SU-DHL-6 (cell line): ENCODE data around the gene IQGAP3.

Experiments
- H2AFZ ChIP-seq: fragments of 200-600 bp; sonication (generic); 2 replicates; pipeline ENCODE4 v1.6.1; 2014; ENCODE audit warnings: low read depth, mild to moderate bottlenecking, moderate library complexity, mixed read lengths, antibody characterized with exemption, low read length; ENCODE audit not compliant: severe bottlenecking
- H3F3A ChIP-seq: fragments of 200-600 bp; shearing (Covaris generic); 2 replicates; pipeline ENCODE4 v1.6.0; 2016; ENCODE audit warnings: antibody characterized with exemption, mild to moderate bottlenecking; ENCODE audit not compliant: insufficient read depth
- H3K27ac ChIP-seq: fragments of 200-600 bp; sonication (generic); 2 replicates; pipeline ENCODE4 v1.5.1; 2016; ENCODE audit warnings: low read depth, mild to moderate bottlenecking, low read length, moderate library complexity, mixed read lengths
- H3K27me3 ChIP-seq: fragments of 200-600 bp; sonication (generic), shearing (Covaris generic); 2 replicates; pipeline ENCODE4 v1.6.0; 2014; ENCODE audit warnings: mild to moderate bottlenecking, low read length
- H3K36me3 ChIP-seq: fragments of 200-600 bp; sonication (generic); 2 replicates; pipeline ENCODE4 v1.6.1; 2014; ENCODE audit warnings: mild to moderate bottlenecking, low read length, mixed read lengths
- H3K4me2 ChIP-seq: fragments of 300-600, 200-600 bp; shearing (Covaris generic), sonication (generic); 2 replicates; pipeline ENCODE4 v1.6.0; 2014; ENCODE audit warnings: low read length, low read depth, mild to moderate bottlenecking; ENCODE audit not compliant: poor library complexity, severe bottlenecking
- H3K4me3 ChIP-seq: fragments of 200-600 bp; sonication (generic); 2 replicates; pipeline ENCODE4 v1.5.1; 2014; ENCODE audit warnings: antibody characterized with exemption, low read length, mild to moderate bottlenecking, mixed read lengths; ENCODE audit not compliant: insufficient read depth, poor library complexity, severe bottlenecking
- H3K79me2 ChIP-seq: fragments of 200-600 bp; sonication (generic); 2 replicates; pipeline ENCODE4 v1.6.1; 2014; ENCODE audit warnings: mild to moderate bottlenecking, low read length, moderate library complexity; ENCODE audit not compliant: insufficient read depth
- H3K9ac ChIP-seq: fragments of 200-600 bp; sonication (generic); 2 replicates; pipeline ENCODE4 v1.7.0; 2014; ENCODE audit warnings: mild to moderate bottlenecking, low read length
- H3K9me2 ChIP-seq: fragments of 200-600 bp; sonication (generic); replicated peaks from 2 replicates; pipeline ENCODE4 v1.6.1; 2014; ENCODE audit warnings: low read length; ENCODE audit not compliant: insufficient read depth
- H3K9me3 ChIP-seq: fragments of 200-600 bp; sonication (generic); 2 replicates; pipeline ENCODE4 v1.6.1; 2014; ENCODE audit warnings: low read length, mixed read lengths; ENCODE audit not compliant: insufficient read depth
- H4K20me1 ChIP-seq: fragments of 200-600 bp; sonication (generic); 2 replicates; pipeline ENCODE4 v1.6.1; 2014; ENCODE audit warnings: low read depth, mild to moderate bottlenecking, antibody characterized with exemption, low read length, moderate library complexity, mixed read lengths
- CTCF ChIP-seq: fragments of 200-600 bp; sonication (generic); IDR thresholded peaks from one replicate; pipeline ENCODE4 v1.5.1; 2017; ENCODE audit warnings: antibody characterized with exemption, mild to moderate bottlenecking, low read length, moderate library complexity; ENCODE audit not compliant: insufficient read depth, poor library complexity, severe bottlenecking
- EZH2phosphoT487 ChIP-seq: fragments of 200-600 bp; sonication (generic), shearing (Covaris generic); conservative IDR thresholded peaks from 2 replicates; pipeline ENCODE4 v1.6.1; 2018; ENCODE audit warnings: mild to moderate bottlenecking, antibody characterized with exemption, low read length, moderate library complexity, mixed read lengths

IQGAP3 gene

GRCh38 chr1:156493154-156493631 is 79.2 kb downstream of the IQGAP3 start:
- H3K4me3 ChIP-seq, result peak overlapping the region; percentile 30
- H3K27ac ChIP-seq, result peak overlapping the region; percentile 98
- no peaks in the 10 kb centered on the region for H3K27me3 ChIP-seq
- peak overlapping the region; percentile 66 for H3K9ac ChIP-seq
- H3K9me3 ChIP-seq, result no peaks in the 10 kb centered on the region
- no peak overlapping the region for H2AFZ ChIP-seq
- peaks cover 4% of the 10 kb centered on the region; the same call in 1 of the 2 replicates for H4K20me1 ChIP-seq
- H3K79me2 ChIP-seq, result peaks cover 92% of the 10 kb centered on the region
- no peaks in the 10 kb centered on the region for H3K9me2 ChIP-seq
- TF ChIP-seq EZH2phosphoT487 (no peak), CTCF (no peak)
- no peaks in the 10 kb centered on the region for H3K36me3 ChIP-seq
- peaks cover 66% of the 10 kb centered on the region for H3F3A ChIP-seq
- H3K4me2 ChIP-seq, result peak overlapping the region; percentile 77

GRCh38 chr1:156492591-156493080 is 79.7 kb downstream of the IQGAP3 start:
- Histone ChIP-seq H3K27me3 (no peaks in the 10 kb centered on the region), H2AFZ (no peak overlapping the region), H3K27ac (peak overlapping the region; percentile 98), H3K36me3 (no peaks in the 10 kb centered on the region), H3K9me2 (no peaks in the 10 kb centered on the region), H3K9me3 (no peaks in the 10 kb centered on the region), H4K20me1 (peaks cover 4% of the 10 kb centered on the region; the same call in 1 of the 2 replicates), H3K4me2 (peak overlapping the region; percentile 77), H3K4me3 (peak overlapping the region; percentile 30), H3K9ac (peak overlapping the region; percentile 66), H3K79me2 (peaks cover 92% of the 10 kb centered on the region), H3F3A (peaks cover 66% of the 10 kb centered on the region)
- TF ChIP-seq EZH2phosphoT487 (no peak), CTCF (no peak)

GRCh38 chr1:156492013-156492590 is 80.3 kb downstream of the IQGAP3 start:
- TF ChIP-seq CTCF (no peak), EZH2phosphoT487 (no peak)
- H3F3A ChIP-seq, result peaks cover 66% of the 10 kb centered on the region
- no peaks in the 10 kb centered on the region for H3K9me2 ChIP-seq
- H3K9ac ChIP-seq, result peak overlapping the region; percentile 66
- H3K4me2 ChIP-seq, result peak overlapping the region; percentile 77
- H3K4me3 ChIP-seq, result peak overlapping the region; percentile 25
- no peaks in the 10 kb centered on the region for H3K9me3 ChIP-seq
- H2AFZ ChIP-seq, result no peak overlapping the region
- H3K79me2 ChIP-seq, result peaks cover 92% of the 10 kb centered on the region
- H4K20me1 ChIP-seq, result peaks cover 4% of the 10 kb centered on the region; the same call in 1 of the 2 replicates
- H3K27me3 ChIP-seq, result no peaks in the 10 kb centered on the region
- peak overlapping the region; percentile 98 for H3K27ac ChIP-seq
- no peaks in the 10 kb centered on the region for H3K36me3 ChIP-seq
